Gastroesophageal sphincter (tissue), 4 donors: ENCODE results near the gene EGR2. TPM values are rescaled to one million over a fixed set of nuclear protein-coding genes. Genes with fewer than 3 reads are reported as not detected.

Experiments used
- ATAC-seq: fragments of 150-250 bp; one replicate; pipeline ENCODE4 v1.9.1; 2016; ENCODE audit warnings: mild to moderate bottlenecking, moderate library complexity
- H3K27ac ChIP-seq, 4 donors: fragments of 200-600 bp; sonication (generic) in 3 of 4; 1 replicate in 3 of 4; 2 replicates in 1 of 4; pipeline ENCODE4 v1.5.1; 2016 to 2019
- H3K27me3 ChIP-seq: fragments of 200-600 bp; sonication (generic); one replicate; pipeline ENCODE4 v1.5.1; 2019
- H3K36me3 ChIP-seq, 2 donors: fragments of 200-600 bp; sonication (generic); one replicate each; pipeline ENCODE4 v1.5.1; 2019; ENCODE audit warnings: control low read depth in 1 of 2
- H3K4me1 ChIP-seq, 3 donors: fragments of 200-600 bp; sonication (generic); 1 replicate in 2 of 3; 2 replicates in 1 of 3; pipeline ENCODE4 v1.5.1; 2016 to 2019; ENCODE audit warnings: control low read depth in 2 of 3
- H3K4me3 ChIP-seq, 2 donors: fragments of 200-600 bp; sonication (generic); one replicate each; pipeline ENCODE4 v1.5.1; 2019; ENCODE audit warnings: mild to moderate bottlenecking in 1 of 2, moderate library complexity in 1 of 2
- H3K9me3 ChIP-seq, 3 donors: fragments of 200-600 bp; sonication (generic); one replicate each; pipeline ENCODE4 v1.5.1; 2017 to 2019; ENCODE audit warnings: control low read depth in 2 of 3
- EP300 ChIP-seq: sonication (generic); formaldehyde crosslinking; IDR thresholded peaks from one replicate; pipeline ENCODE4 v1.6.1; 2017; ENCODE audit warnings: antibody characterized with exemption, mild to moderate bottlenecking
- POLR2A ChIP-seq, 2 donors: fragments of 450-650 bp; IDR thresholded peaks; one replicate each; pipeline ENCODE4 v1.6.1; 2017; ENCODE audit warnings: antibody characterized with exemption in 2 of 2, mild to moderate bottlenecking in 2 of 2, moderate library complexity in 1 of 2
- POLR2AphosphoS5 ChIP-seq: sonication (generic); formaldehyde crosslinking; IDR thresholded peaks from one replicate; pipeline ENCODE4 v1.6.1; 2017; ENCODE audit warnings: antibody characterized with exemption
- WGBS, 2 donors: methylation state at CpG; one replicate each; pipeline ENCODE4 v1.1.5; 2018; ENCODE audit warnings: low coverage in 1 of 2; 5-methylcytosine and 5-hydroxymethylcytosine counted together
- total RNA-seq, 4 donors: library from RNA; depleted of rRNA; stranded (reverse); fragments of >200 nt; gene quantifications; one replicate each; pipeline ENCODE4 v1.1.0, GENCODE V29; 2016
- TF ChIP-seq, protein P1 (sequence below), 4 experiments: fragments of 200-600 bp in 2 of 4; fragments of 450-650 bp in 2 of 4; sonication (generic) in 1 of 4; IDR thresholded peaks; one replicate each; pipeline ENCODE4 v1.5.1; 2017 to 2019; ENCODE audit warnings: antibody characterized with exemption in 4 of 4, mild to moderate bottlenecking in 2 of 4, moderate library complexity in 2 of 4

The EGR2 gene
- total RNA-seq, 4 donors from 2014 or later = 0.52 to 1.3 (median 1.1) TPM

DNA sequence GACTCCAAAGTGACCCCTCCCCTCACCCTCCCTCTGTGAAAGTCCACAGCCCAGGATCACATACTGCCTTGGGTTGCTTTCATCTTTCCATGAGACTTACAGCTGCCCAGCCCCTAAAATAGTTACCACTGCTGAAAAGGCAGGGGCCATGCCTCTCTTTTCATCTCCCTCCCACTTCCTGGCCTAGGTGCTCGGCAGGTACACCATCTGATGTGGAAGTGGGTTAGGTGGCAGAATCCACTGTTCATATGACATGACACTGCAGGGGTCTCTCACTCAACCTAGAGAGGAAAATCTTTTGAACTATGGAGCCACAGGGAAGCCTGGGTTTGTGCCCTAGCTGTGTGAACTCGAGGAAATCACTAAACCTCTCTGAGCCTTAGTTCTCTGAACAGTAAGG, 50.4 kb downstream of the EGR2 start:
- Histone ChIP-seq H3K27ac (no peak overlapping the region), H3K36me3 (no peaks in the 10 kb centered on the region), H3K4me3 (no peak overlapping the region), H3K4me1 (peaks cover 0 to 4% (median 0%) of the 10 kb centered on the region in 3 donors), H3K27me3 (no peaks in the 10 kb centered on the region), H3K9me3 (no peaks in the 10 kb centered on the region)
- WGBS, 2 donors = 80% methylated on average over 1 of the region's 2 CpGs; no CpG with 5 or more reads in 1 of the 2 donors
- TF ChIP-seq POLR2AphosphoS5 (no peak), EP300 (no peak), POLR2A (IDR thresholded peaks at IDR 0.05) (no peak)
- TF ChIP-seq, protein P1, sequence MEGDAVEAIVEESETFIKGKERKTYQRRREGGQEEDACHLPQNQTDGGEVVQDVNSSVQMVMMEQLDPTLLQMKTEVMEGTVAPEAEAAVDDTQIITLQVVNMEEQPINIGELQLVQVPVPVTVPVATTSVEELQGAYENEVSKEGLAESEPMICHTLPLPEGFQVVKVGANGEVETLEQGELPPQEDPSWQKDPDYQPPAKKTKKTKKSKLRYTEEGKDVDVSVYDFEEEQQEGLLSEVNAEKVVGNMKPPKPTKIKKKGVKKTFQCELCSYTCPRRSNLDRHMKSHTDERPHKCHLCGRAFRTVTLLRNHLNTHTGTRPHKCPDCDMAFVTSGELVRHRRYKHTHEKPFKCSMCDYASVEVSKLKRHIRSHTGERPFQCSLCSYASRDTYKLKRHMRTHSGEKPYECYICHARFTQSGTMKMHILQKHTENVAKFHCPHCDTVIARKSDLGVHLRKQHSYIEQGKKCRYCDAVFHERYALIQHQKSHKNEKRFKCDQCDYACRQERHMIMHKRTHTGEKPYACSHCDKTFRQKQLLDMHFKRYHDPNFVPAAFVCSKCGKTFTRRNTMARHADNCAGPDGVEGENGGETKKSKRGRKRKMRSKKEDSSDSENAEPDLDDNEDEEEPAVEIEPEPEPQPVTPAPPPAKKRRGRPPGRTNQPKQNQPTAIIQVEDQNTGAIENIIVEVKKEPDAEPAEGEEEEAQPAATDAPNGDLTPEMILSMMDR (IDR thresholded peaks at IDR 0.05) = no peak
- ATAC-seq = no peak

DNA sequence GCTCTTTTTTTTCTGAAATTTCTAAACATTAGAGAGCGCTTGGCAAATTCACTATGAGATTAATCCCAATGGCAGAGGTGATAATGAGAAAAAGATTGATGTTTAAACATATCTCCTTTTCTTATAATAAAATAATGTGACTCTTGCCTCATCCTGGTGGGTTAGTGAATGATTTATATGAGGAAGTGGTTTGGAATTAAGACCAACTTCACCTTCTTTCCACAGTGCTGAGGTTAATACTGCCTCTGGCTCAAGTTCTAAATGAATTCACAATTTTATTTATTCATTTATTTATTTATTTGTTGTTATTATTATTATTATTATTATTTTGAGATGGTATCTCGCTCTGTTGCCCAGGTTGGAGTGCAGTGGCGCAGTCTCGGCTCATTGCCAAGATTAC, 52.2 kb downstream of the EGR2 start:
- H3K4me3 ChIP-seq = no peak overlapping the region
- H3K9me3 ChIP-seq = no peaks in the 10 kb centered on the region
- no peaks in the 10 kb centered on the region for H3K27me3 ChIP-seq
- TF ChIP-seq, protein P1 (IDR thresholded peaks at IDR 0.05) = no peak
- TF ChIP-seq POLR2AphosphoS5 (no peak), EP300 (no peak), POLR2A (IDR thresholded peaks at IDR 0.05) (no peak)
- WGBS, 2 donors = 91 to 100% methylated on average over 4 of the region's 4 CpGs
- H3K27ac ChIP-seq = no peak overlapping the region
- H3K36me3 ChIP-seq = no peaks in the 10 kb centered on the region
- H3K4me1 ChIP-seq = no peaks in the 10 kb centered on the region
- no peak for ATAC-seq

DNA sequence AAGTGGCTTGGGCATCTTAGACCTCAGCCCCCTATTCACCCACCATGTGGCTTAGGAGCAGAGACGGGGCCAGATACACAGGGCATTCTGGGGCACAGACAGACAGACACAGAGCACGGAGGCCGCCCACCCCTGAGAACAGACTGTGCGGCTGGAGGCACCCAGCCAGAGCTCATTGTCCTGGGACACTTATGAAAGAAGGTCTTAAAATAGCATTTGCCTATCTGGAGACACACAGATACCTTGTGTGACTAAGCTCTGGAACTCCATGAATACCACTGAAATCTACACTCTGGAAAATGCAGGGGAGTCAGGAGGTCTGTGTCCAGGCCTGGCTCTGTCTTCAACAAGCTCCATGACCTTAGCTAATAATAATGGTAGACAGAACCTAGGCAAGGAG, 53.0 kb downstream of the EGR2 start:
- H3K36me3 ChIP-seq = no peaks in the 10 kb centered on the region
- H3K4me1 ChIP-seq = no peaks in the 10 kb centered on the region
- TF ChIP-seq, protein P1 (IDR thresholded peaks at IDR 0.05) = no peak
- TF ChIP-seq POLR2A (IDR thresholded peaks at IDR 0.05) = no peak
- TF ChIP-seq POLR2AphosphoS5 = no peak
- TF ChIP-seq EP300 = no peak
- no peak overlapping the region for H3K27ac ChIP-seq
- no peaks in the 10 kb centered on the region for H3K9me3 ChIP-seq
- H3K27me3 ChIP-seq = no peaks in the 10 kb centered on the region
- H3K4me3 ChIP-seq = no peak overlapping the region
- no peak for ATAC-seq
- 100% methylated on average over 4 of the region's 4 CpGs; no CpG with 5 or more reads in 1 of the 2 donors for WGBS, 2 donors

Other genes with a start within 250 kb of the EGR2 start
- 10 to 100 TPM; 20.2 to 28.9 (median 22.5) TPM for gene ADO, start 11.6 kb downstream of the EGR2 start, total RNA-seq